SK-N-SH (cell line): ENCODE data around the gene CAV1. TPM values are rescaled to one million over a fixed set of nuclear protein-coding genes. Genes with fewer than 3 reads are reported as not detected.
"Not testable (repeated sequence)": the region's sequence is repeated elsewhere in the genome, so short reads cannot be mapped to it uniquely, and the experiment has no call there.

Experiments used
- CTCF ChIA-PET: fragments of 300-600, 350-600 bp; formaldehyde crosslinking; extraction: SDS; loops from one replicate; lab custom pipeline; 2021; lab: Yijun Ruan, JAX
- POLR2A ChIA-PET: fragments of 350-600 bp; sonication (Branson Sonifier 250); formaldehyde crosslinking; extraction: SDS; loops from one replicate; lab custom pipeline; 2020; ENCODE audit warnings: antibody characterized with exemption, inconsistent platforms; lab: Yijun Ruan, JAX
- DNase-seq: peaks from one replicate; pipeline ENCODE4 v3.0.0; 2012
- H2AFZ ChIP-seq: fragments of 200-600 bp; sonication (generic); 2 replicates; pipeline ENCODE4 v1.8.1; 2016; ENCODE audit warnings: antibody characterized with exemption, mild to moderate bottlenecking, low read depth
- H3F3A ChIP-seq: fragments of 200-600 bp; sonication (generic); replicated peaks from 2 replicates; pipeline ENCODE3; 2016; ENCODE audit warnings: antibody characterized with exemption, mild to moderate bottlenecking; ENCODE audit not compliant: insufficient read depth
- H3K27ac ChIP-seq, 2 experiments: fragments of 200-500 bp in 1 of 2; fragments of 200-600 bp in 1 of 2; sonication (Bioruptor generic) in 1 of 2; sonication (generic), shearing (Covaris generic) in 1 of 2; 2 replicates each; pipeline versions ENCODE4 v1.5.1 to v1.6.1; 2014 to 2016; ENCODE audit warnings: low read depth in 2 of 2, inconsistent platforms in 1 of 2, low read length in 1 of 2, mild to moderate bottlenecking in 1 of 2, mixed read lengths in 1 of 2
- H3K27me3 ChIP-seq: fragments of 200-600 bp; sonication (generic), shearing (Covaris generic); 2 replicates; pipeline ENCODE4 v1.6.1; 2016; ENCODE audit warnings: mixed run types; ENCODE audit not compliant: insufficient read depth
- H3K36me3 ChIP-seq, 2 experiments: fragments of 200-500 bp in 1 of 2; fragments of 200-600 bp in 1 of 2; sonication (Bioruptor generic) in 1 of 2; sonication (generic) in 1 of 2; replicated peaks in 1 of 2; 2 replicates each; pipeline versions ENCODE3 to v1.5.1; 2014 to 2016; ENCODE audit warnings: low read length in 1 of 2, mild to moderate bottlenecking in 1 of 2; ENCODE audit not compliant: insufficient read depth in 2 of 2, control insufficient read depth in 1 of 2
- H3K4me1 ChIP-seq, 2 experiments: fragments of 200-500 bp in 1 of 2; fragments of 200-600 bp in 1 of 2; sonication (Bioruptor generic) in 1 of 2; sonication (generic), shearing (Covaris generic) in 1 of 2; 2 replicates each; pipeline versions ENCODE4 v1.5.1 to v1.6.1; 2014 to 2016; ENCODE audit warnings: low read depth in 1 of 2, low read length in 1 of 2, mixed run types in 1 of 2; ENCODE audit not compliant: insufficient read depth in 2 of 2, control insufficient read depth in 1 of 2
- H3K4me2 ChIP-seq: fragments of 200-600 bp; sonication (generic), shearing (Covaris generic); 2 replicates; pipeline ENCODE4 v1.6.1; 2017; ENCODE audit warnings: mixed run types
- H3K4me3 ChIP-seq, 2 experiments: fragments of 200-500 bp in 1 of 2; fragments of 200-600 bp in 1 of 2; sonication (Bioruptor generic) in 1 of 2; sonication (generic), shearing (Covaris generic) in 1 of 2; 2 replicates each; pipeline versions ENCODE4 v1.5.1 to v1.8.1; 2014 to 2016; ENCODE audit warnings: low read depth in 2 of 2, inconsistent platforms in 1 of 2, low read length in 1 of 2, mild to moderate bottlenecking in 1 of 2, mixed read lengths in 1 of 2, moderate library complexity in 1 of 2
- H3K79me2 ChIP-seq: fragments of 200-600 bp; sonication (generic); 2 replicates; pipeline ENCODE4 v1.8.1; 2017; ENCODE audit warnings: mild to moderate bottlenecking; ENCODE audit not compliant: insufficient read depth
- H3K9ac ChIP-seq: fragments of 200-600 bp; sonication (generic); 2 replicates; pipeline ENCODE4 v1.6.1; 2017; ENCODE audit warnings: mixed run types
- H3K9me2 ChIP-seq: fragments of 200-600 bp; sonication (generic); 2 replicates; pipeline ENCODE4 v1.6.1; 2017; ENCODE audit warnings: mixed run types
- H3K9me3 ChIP-seq: fragments of 200-600 bp; sonication (generic); 2 replicates; pipeline ENCODE4 v1.6.1; 2017; ENCODE audit warnings: mixed run types, mild to moderate bottlenecking, moderate library complexity
- H4K20me1 ChIP-seq: fragments of 200-600 bp; sonication (generic); 2 replicates; pipeline ENCODE4 v1.6.1; 2017; ENCODE audit warnings: mild to moderate bottlenecking, mixed run types; ENCODE audit not compliant: insufficient read depth
- CHD2 ChIP-seq: fragments of 150-350 bp; IDR thresholded peaks from 2 replicates; pipeline ENCODE4 v1.6.1; 2018; ENCODE audit warnings: low read length; ENCODE audit not compliant: partially characterized antibody
- EP300 ChIP-seq, 2 experiments: IDR thresholded peaks; 2 replicates each; pipeline versions ENCODE4 v1.4.0 to v1.6.1; 2012; ENCODE audit warnings: borderline replicate concordance in 1 of 2, low read depth in 1 of 2, low read length in 1 of 2
- FOXJ3 ChIP-seq: sonication (generic); formaldehyde crosslinking; IDR thresholded peaks from 2 replicates; pipeline ENCODE4 v1.5.1; 2020; ENCODE audit warnings: mild to moderate bottlenecking, missing genetic modification reagents
- JUND ChIP-seq: IDR thresholded peaks from 2 replicates; pipeline ENCODE4 v1.4.0; 2012
- MAX ChIP-seq: IDR thresholded peaks from 2 replicates; pipeline ENCODE4 v1.4.0; 2012; ENCODE audit warnings: low read depth
- MXI1 ChIP-seq: IDR thresholded peaks from 2 replicates; pipeline ENCODE4 v1.6.1; 2012; ENCODE audit warnings: mild to moderate bottlenecking, low read depth, low read length, improper control_type of control experiment
- NFIC ChIP-seq: IDR thresholded peaks from 2 replicates; pipeline ENCODE4 v1.4.0; 2012; ENCODE audit warnings: borderline replicate concordance
- RCOR1 ChIP-seq: fragments of 150-350 bp; IDR thresholded peaks from 2 replicates; pipeline ENCODE4 v1.6.1; 2017; ENCODE audit warnings: antibody characterized with exemption, low read length
- SMC3 ChIP-seq: IDR thresholded peaks from 2 replicates; pipeline ENCODE4 v1.6.1; 2012; ENCODE audit warnings: low read depth, low read length, improper control_type of control experiment
- TAF1 ChIP-seq: IDR thresholded peaks from 2 replicates; pipeline ENCODE4 v1.6.1; 2012; ENCODE audit warnings: low read depth, mild to moderate bottlenecking, low read length, moderate library complexity, borderline replicate concordance
- TEAD4 ChIP-seq: IDR thresholded peaks from 2 replicates; pipeline ENCODE4 v1.4.0; 2012; ENCODE audit warnings: mild to moderate bottlenecking, borderline replicate concordance; ENCODE audit not compliant: insufficient read depth
- WGBS: methylation state at CpG from one replicate; pipeline ENCODE4 v1.1.6; 2017; ENCODE audit warnings: low lambda C conversion rate; 5-methylcytosine and 5-hydroxymethylcytosine counted together
- polyA plus RNA-seq, 3 experiments: library from polyadenylated mRNA; depleted of rRNA; stranded (reverse); fragments of >200 nt; gene quantifications; 2 replicates each; pipeline ENCODE4 v1.2.3, GENCODE V29; 2012
- TF ChIP-seq, protein P1 (sequence below): IDR thresholded peaks from 2 replicates; pipeline ENCODE4 v1.6.1; 2012; ENCODE audit warnings: mild to moderate bottlenecking, low read depth, low read length, moderate library complexity
- TF ChIP-seq, protein P2 (sequence below): IDR thresholded peaks from 2 replicates; pipeline ENCODE4 v1.4.0; 2012; ENCODE audit warnings: low read depth, borderline replicate concordance
- TF ChIP-seq, protein P3 (sequence below): fragments of 150-350 bp; IDR thresholded peaks from 2 replicates; pipeline ENCODE4 v1.6.1; 2017; ENCODE audit warnings: antibody characterized with exemption, low read length, low read depth, borderline replicate concordance

CAV1 gene
- polyA plus RNA-seq, 1 of the 3 experiments (the other 2 are of a cell fraction): 968 TPM

- TF ChIP-seq, protein P1, sequence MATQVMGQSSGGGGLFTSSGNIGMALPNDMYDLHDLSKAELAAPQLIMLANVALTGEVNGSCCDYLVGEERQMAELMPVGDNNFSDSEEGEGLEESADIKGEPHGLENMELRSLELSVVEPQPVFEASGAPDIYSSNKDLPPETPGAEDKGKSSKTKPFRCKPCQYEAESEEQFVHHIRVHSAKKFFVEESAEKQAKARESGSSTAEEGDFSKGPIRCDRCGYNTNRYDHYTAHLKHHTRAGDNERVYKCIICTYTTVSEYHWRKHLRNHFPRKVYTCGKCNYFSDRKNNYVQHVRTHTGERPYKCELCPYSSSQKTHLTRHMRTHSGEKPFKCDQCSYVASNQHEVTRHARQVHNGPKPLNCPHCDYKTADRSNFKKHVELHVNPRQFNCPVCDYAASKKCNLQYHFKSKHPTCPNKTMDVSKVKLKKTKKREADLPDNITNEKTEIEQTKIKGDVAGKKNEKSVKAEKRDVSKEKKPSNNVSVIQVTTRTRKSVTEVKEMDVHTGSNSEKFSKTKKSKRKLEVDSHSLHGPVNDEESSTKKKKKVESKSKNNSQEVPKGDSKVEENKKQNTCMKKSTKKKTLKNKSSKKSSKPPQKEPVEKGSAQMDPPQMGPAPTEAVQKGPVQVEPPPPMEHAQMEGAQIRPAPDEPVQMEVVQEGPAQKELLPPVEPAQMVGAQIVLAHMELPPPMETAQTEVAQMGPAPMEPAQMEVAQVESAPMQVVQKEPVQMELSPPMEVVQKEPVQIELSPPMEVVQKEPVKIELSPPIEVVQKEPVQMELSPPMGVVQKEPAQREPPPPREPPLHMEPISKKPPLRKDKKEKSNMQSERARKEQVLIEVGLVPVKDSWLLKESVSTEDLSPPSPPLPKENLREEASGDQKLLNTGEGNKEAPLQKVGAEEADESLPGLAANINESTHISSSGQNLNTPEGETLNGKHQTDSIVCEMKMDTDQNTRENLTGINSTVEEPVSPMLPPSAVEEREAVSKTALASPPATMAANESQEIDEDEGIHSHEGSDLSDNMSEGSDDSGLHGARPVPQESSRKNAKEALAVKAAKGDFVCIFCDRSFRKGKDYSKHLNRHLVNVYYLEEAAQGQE: no peak
- TF ChIP-seq JUND: no peak
- TF ChIP-seq TEAD4: no peak
Measured at GRCh38 chr7:116585392-116585791, 60.6 kb downstream of the CAV1 start (continued).

DNA sequence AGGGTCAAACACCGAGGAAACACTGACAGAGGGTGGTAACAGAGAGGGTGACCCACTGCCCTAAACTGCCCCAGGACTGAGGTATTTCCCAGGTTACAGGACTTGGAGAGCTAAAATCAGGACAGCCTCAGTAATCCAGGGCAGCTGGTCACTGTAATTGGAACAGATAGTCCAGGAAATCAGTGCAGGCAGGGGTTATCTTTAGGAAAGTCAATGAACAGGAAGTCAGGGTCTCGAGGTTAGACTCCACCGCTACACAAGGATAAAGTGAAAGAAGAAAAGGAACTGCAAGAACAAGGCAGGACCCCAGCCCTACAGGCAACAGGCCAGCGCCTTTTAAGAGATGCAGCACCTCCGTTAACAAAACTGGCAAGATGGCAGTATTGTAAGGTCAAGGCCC is 61.1 kb downstream of the CAV1 start:
- Histone ChIP-seq H3K4me2 (no peak overlapping the region), H3K9ac (no peak overlapping the region), H3K36me3 (no peaks in the 10 kb centered on the region), H3K9me3 (no peaks in the 10 kb centered on the region), H4K20me1 (no peaks in the 10 kb centered on the region), H3K79me2 (no peaks in the 10 kb centered on the region), H3K4me1 (peaks cover 0 to 31% of the 10 kb centered on the region in 2 experiments; a peak in 3 of 4 replicates), H3K27ac (no peak overlapping the region), H3K9me2 (no peaks in the 10 kb centered on the region), H3F3A (peaks cover 21% of the 10 kb centered on the region), H3K4me3 (no peak overlapping the region), H2AFZ (no peak overlapping the region), H3K27me3 (no peaks in the 10 kb centered on the region)
- POLR2A ChIA-PET: no interaction called here
- CTCF ChIA-PET: interaction anchor here (0.6 to 2.0 kb wide), 5 partner anchors 11 to 416 kb away, joined by 3 to 6 read pairs (median 4); no protein-coding TSS in a partner anchor
- no peak for DNase-seq
- 69% methylated on average over 5 of the region's 5 CpGs for WGBS
- TF ChIP-seq FOXJ3 (CRISPR knock-in tag) (no peak), SMC3 (no peak), CHD2 (no peak), NFIC (no peak), EP300 (IDR thresholded peaks at IDR 0.05; ENCODE audit: borderline replicate concordance in 1 of 2, low read depth in 1 of 2, low read length in 1 of 2) (no peak), TEAD4 (no peak), JUND (no peak), MAX (no peak), RCOR1 (no peak), TAF1 (no peak), MXI1 (no peak)
- TF ChIP-seq, protein P2, sequence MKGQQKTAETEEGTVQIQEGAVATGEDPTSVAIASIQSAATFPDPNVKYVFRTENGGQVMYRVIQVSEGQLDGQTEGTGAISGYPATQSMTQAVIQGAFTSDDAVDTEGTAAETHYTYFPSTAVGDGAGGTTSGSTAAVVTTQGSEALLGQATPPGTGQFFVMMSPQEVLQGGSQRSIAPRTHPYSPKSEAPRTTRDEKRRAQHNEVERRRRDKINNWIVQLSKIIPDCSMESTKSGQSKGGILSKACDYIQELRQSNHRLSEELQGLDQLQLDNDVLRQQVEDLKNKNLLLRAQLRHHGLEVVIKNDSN: no peak
- TF ChIP-seq, protein P3, sequence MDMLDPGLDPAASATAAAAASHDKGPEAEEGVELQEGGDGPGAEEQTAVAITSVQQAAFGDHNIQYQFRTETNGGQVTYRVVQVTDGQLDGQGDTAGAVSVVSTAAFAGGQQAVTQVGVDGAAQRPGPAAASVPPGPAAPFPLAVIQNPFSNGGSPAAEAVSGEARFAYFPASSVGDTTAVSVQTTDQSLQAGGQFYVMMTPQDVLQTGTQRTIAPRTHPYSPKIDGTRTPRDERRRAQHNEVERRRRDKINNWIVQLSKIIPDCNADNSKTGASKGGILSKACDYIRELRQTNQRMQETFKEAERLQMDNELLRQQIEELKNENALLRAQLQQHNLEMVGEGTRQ: no peak

GRCh38 chr7:116587200-116587599 is 62.4 kb downstream of the CAV1 start:
- H3K27ac ChIP-seq: peak overlapping the region in 1 of 2 experiments; percentile 76; a peak in 1 of 4 replicates
- CTCF ChIA-PET: interaction anchor here (0.7 to 2.9 kb wide), 10 partner anchors 10 to 448 kb away, joined by 3 to 50 read pairs (median 16); no protein-coding TSS in a partner anchor
- POLR2A ChIA-PET: not testable (repeated sequence)

More at GRCh38 chr7:116587200-116587599, 62.4 kb downstream of the CAV1 start:
- H3K4me3 ChIP-seq, H3K4me2 ChIP-seq, DNase-seq, H2AFZ ChIP-seq, H4K20me1 ChIP-seq, H3K9me3 ChIP-seq, H3K79me2 ChIP-seq, H3K9ac ChIP-seq, H3K27me3 ChIP-seq, H3K9me2 ChIP-seq, H3K36me3 ChIP-seq: not testable (repeated sequence)
- Histone ChIP-seq H3K4me1 (peaks cover under 1 to 28% of the 10 kb centered on the region in 2 experiments; a peak in 3 of 4 replicates), H3F3A (peaks cover 24% of the 10 kb centered on the region)
- WGBS: 48% methylated on average over 3 of the region's 3 CpGs
